ENCODE data around the gene KCNF1.

KCNF1 gene

GRCh38 chr2:10880586-10881321, 31.0 kb upstream of the KCNF1 start:
- DNase-seq (ENCODE audit: low spot score) = no peak

GRCh38 chr2:10882568-10882967, 29.2 kb upstream of the KCNF1 start:
- no peak for DNase-seq (ENCODE audit: low spot score)

DNA sequence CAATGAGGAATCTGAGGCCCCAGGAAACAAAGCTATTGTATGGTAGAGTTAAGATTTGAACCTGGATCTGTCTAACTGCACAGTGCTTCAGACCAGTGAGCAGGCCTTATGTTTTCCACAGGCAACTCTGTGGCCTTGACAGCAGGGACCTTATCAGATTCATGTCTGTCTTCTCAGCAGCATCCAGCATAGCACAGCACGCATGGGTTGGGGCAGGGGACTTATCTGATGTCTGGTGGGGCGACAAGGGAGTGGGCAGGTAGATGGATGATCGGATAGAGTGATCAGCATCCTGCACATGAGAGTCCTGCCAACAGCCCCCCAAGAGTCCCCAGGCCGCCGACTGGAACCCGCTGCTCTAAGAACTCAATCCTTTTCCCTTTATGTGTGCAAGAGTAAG, 28.7 kb upstream of the KCNF1 start:
- DNase-seq (ENCODE audit: low spot score) = no peak

DNA sequence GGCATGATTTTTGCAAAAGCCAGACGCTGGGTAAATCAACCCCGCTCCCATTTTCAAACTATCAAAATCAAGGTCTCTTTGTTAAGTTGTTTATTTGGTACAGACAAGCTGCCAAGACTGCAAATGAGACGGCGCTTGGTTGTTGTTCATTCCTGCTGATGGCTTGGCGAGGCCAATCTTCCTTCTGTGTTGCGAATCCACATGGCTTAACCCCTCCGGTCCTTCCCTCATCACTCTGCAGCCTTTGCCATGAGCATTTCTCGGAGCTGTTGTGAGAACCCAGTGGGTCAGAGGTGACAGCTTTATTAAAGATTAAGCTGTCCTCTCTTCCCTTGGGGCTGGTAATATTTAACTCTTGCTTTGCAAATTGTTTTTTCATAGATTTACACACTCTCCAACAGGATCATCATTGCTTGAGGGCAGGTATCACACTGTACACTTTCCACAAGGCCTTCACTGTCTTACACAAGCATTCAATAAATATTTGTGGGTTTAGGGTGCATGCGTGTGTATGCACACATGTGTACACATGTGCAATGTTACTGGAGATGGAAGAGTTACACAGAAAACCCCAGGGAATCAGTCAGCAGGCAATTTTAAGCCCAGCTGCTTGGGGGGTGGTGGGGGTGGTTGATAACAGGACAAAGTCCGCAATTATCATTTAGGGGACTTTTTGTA, 27.8 kb upstream of the KCNF1 start:
- DNase-seq (ENCODE audit: low spot score) = no peak

DNA sequence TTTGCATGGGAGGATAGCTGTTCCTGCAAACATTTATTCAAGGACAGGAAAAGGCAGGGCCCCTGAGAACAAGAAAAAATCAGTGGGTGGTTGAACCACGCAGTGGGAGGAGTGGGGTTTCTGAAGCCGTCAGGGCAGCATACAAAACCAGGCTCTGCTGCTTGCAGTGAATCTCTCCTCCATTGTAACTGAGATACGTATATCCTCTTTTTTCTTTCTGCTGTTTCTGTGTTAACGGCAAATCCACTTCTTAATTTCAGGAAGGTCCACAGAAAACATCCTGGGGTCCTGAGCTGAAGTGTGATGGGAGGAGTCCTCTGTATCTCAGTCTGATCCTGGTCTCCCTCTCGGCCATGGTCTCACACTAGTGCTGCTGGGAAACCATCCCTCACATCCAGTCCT, 27.2 kb upstream of the KCNF1 start:
- no peak for DNase-seq (ENCODE audit: low spot score)

DNA sequence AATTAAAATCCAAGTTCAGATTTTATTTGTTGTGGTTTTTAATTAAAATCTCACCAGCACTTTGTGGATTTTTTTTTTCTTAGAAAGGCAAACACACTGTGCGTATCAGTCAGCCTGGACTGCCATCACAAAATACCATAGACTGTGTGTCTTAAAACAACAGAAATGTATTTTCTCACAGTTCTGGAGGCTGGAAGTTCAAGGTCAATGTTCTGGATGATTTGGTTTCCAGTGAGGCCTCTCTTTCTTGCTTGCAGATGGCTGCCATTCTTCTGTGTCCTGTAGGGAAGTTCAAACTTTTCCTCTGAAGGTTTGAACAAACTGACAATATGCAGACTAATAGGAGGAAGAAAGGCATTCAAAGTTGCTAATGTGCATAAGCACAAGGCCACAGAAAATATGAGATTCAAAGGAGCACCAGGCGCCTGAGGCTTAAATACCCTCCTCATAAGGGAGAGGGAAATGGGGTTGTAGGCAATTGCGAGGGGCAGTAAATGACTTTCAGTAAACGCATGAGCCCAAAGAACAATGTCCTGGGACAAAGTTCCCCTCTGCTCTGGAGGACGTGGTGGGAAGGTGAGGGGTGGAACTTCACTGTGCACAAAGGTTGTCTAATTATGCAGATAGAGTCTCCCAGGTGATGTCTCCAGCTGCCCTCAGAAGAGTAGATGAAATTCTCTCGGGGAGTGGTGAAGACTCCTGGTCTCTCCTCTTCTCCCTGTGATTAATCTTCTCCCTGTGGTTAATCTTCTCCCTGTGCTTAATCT, 26.5 kb upstream of the KCNF1 start:
- DNase-seq (ENCODE audit: low spot score) = no peak

- no peak for DNase-seq (ENCODE audit: low spot score)
These were observed 24.3 kb upstream of the KCNF1 start for GRCh38 chr2:10887476-10887875.

GRCh38 chr2:10889651-10890215, 22.0 kb upstream of the KCNF1 start:
- no peak for DNase-seq (ENCODE audit: low spot score)

DNA sequence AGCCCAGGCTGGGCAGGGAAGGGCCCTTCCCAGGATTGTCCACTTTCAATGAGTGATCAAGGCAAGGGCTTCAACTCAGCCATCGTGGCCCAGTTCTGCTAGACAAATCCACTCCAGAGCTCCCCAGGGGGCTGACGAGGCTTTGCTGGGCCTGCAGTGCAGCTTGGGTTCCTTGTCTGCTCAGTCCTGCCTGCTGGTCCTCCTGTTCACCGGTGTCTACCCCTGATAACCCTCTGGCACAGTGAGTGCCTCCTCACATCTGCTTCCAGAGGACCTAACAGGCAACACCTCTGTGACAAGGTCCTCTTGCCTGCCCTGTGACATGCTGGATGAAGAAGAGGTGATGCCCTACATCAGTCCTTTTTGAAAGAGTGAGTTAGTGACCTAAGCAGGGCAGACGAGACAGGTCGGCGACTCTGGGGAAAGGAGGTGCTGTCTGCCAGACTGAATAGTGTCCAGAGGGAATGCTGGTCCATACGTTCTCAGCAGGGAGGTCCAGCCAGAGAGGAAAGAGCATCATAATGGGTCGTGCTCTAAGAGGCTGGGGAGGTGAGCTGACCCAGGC, 20.9 kb upstream of the KCNF1 start:
- DNase-seq (ENCODE audit: low spot score) = no peak

DNA sequence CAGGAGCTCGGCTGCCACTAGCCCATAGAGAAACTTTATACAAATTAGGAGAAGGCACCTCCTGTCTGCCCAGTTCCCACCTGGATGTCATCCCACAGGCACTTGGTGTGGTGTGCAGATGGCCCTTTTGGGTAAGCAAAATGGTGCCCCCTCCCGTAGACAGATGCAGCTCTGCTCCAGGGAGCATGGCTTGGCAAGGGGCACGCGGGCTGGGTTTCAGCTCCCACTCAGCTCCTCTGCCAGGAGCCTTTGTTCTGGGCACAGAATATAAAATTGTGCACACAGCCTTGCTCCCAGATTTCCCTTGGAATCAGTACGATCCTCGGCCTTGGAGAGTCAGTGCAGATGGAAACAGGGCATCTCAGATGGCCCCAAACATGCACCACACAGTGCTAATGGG, 20.3 kb upstream of the KCNF1 start:
- DNase-seq (ENCODE audit: low spot score) = no peak

DNA sequence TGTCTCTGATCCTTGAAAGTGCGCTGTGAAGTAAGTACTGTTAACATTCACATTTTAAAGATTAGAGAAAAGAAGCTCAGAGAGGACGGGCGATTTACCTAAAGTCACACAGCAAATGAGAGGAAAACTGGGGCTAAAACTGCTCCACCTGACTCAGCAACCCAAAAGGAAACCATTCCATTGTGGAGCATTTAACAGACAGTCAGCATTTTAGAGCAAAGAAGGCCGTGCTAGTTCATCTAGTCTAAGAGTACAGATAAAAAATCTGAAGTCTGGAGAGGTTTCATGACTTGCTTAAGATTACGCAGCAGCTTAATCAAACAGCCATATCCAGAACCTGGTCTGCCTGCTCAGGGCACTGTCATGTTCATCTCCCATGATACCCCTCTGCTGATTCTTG, 19.9 kb upstream of the KCNF1 start:
- DNase-seq (ENCODE audit: low spot score) = no peak

- no peak for DNase-seq (ENCODE audit: low spot score)
These were observed 19.4 kb upstream of the KCNF1 start for GRCh38 chr2:10892316-10892715.

DNA sequence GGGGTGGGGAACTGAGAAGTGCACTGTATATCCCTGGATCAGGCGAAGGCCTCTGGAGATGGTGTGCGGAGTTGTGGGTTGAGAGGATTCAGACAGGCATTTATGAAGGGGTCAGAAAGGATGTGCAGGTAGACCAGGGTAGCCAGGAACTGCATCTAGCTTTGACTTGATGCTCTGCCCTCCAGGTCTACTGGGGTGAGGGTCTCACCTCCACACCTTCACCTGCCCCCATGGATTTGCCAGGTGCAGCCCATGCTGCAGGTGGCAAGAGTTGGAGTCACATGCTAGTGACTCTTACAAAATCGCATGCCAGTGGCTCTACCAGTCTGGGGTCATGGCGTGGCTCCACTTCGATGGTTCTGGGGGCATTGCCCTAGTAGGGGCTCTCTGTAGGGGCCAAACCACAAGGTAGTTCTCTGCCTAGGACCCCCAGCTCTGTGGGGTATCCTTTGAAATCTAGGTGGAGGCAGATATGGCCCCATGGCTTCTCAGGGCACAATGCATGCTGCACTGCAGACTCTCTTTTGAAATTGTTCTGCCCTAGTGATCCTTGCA, 18.9 kb upstream of the KCNF1 start:
- DNase-seq (ENCODE audit: low spot score) = no peak

DNA sequence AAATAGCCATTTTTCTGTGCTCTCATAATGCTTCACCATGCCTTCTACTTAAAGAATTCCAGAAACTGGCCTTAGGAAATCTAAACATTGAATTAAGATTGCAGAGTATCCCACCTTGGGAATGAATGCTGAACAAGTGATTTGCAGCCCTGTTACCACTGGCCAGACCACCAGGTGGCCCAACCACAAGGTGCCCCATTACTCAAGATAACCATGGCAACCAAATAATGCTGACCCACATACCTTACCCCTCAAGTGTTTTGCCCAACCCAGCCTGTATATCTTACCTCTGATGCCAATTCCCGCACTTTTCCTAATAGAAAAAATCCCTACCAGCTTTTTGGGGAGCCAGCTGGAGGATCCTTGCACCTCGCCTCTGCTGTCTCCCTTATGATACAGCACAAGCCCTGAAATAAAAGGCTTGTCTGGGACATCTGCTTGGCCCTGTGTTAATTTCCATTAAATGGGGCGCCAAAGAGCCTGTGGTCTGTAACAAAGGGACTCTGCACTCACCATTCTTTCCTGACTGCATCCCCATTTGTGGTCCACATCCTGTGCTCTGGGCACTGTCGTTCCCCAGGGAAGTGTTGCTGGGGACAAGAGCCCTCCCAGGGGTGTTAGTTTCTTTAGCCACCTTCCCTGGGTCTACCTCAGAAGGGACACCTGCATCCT, 17.3 kb upstream of the KCNF1 start:
- no peak for DNase-seq (ENCODE audit: low spot score)

DNA sequence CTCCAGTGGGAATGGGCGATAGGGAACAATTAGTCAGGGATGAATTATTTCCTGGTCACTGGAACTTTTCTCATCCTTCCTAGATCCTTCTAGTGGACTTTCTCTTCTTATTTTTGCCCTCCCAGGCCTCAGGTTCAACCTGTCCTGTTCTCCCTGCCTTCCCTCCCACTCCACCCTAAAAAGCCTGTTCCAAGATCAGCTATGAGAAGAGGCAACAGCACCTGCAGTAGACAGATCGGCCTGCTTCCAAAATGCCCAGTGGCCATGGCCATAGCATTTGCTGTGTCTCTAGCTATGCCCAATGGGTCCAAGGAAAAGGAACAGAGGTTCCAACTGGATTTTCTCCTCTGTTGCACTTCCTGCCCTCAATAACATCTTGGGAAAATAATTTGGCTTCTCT, 16.5 kb upstream of the KCNF1 start:
- DNase-seq (ENCODE audit: low spot score) = no peak

GRCh38 chr2:10897956-10898355, 13.8 kb upstream of the KCNF1 start:
- DNase-seq (ENCODE audit: low spot score) = no peak

DNA sequence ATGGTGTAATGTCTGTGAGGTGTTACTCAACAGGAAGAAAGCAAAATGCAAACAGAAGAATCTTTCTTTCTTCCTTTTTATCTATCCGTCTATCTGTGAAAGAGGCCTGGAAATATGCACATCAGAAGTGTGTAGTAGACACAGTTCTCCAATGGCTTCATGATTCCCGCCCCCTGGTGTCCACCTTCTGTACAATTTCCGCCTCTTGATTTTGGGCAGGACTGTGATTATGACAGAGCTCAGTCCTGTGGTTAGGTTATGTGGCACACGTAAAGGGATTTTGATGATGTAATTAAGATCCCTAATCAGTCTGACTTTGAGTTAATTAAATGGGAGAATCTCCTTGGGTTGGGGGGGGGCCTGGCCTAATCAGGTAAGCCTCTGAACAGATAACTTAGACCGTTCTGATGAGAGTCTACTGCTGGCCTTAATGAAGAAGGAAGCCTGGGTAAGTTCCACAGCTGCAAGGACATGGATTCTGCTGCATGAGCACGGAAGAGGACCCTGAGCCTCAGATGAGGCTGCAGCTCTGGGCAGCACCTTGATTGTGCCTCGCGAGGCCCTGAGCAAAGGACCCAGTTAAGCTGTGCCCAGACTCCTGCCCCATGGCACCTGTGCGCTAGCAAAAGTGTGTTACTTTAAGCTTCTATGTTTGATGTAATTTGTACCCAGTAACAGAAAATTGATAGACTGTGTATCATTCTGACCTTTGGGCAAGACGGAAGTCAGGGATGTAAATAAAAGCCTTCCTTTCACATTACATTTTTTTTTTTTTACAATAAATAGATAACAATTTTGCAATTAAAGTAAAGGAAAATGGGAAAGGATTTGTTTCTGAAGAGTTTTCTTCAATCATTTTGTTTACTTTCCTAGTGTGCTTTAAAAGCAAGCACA, 11.3 kb upstream of the KCNF1 start:
- DNase-seq (ENCODE audit: low spot score) = no peak

GRCh38 chr2:10901160-10901939, 10.4 kb upstream of the KCNF1 start:
- DNase-seq (ENCODE audit: low spot score) = no peak

- DNase-seq (ENCODE audit: low spot score) = no peak
These were observed 7.9 kb upstream of the KCNF1 start for GRCh38 chr2:10903861-10904210.

DNA sequence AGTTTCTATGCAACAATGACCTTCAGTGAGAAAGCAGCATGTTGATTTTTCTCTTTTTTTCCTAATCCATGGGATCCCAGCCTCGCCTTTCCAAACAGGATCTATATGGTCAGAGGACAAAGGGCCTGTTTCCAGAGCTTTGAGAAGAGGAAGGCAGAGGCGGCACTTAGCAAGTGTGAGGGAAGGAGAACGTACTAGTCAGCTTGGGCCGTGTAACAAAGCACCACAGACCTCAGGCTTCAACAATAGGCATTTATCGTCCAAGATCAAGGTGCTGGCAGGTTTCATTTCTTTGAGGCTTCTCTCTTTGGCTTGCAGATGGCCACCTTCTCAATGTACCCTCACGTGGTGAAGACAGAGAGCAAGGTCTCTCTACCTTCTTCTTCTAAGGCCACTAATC, 7.3 kb upstream of the KCNF1 start:
- DNase-seq (ENCODE audit: low spot score) = no peak
